Upper lobe of left lung (tissue), 4 donors: ENCODE data around the gene ABCC8.

Experiments used
- EP300 ChIP-seq, 4 donors: sonication (generic); formaldehyde crosslinking; IDR thresholded peaks; one replicate each; pipeline ENCODE4 v1.5.1; 2017; ENCODE audit warnings: antibody characterized with exemption in 4 of 4, control low read depth in 2 of 4
- POLR2A ChIP-seq, 4 donors: fragments of 450-650 bp; IDR thresholded peaks; one replicate each; pipeline ENCODE4 v1.5.1; 2016 to 2017; ENCODE audit warnings: antibody characterized with exemption in 4 of 4, mild to moderate bottlenecking in 2 of 4
- POLR2AphosphoS5 ChIP-seq, 2 donors: sonication (generic); formaldehyde crosslinking; IDR thresholded peaks; one replicate each; pipeline ENCODE4 v1.5.1; 2017; ENCODE audit warnings: antibody characterized with exemption in 2 of 2
- TF ChIP-seq, protein P1 (sequence below), 6 experiments: fragments of 450-650 bp in 4 of 6; fragments of 200-600 bp in 2 of 6; sonication (generic) in 2 of 6; IDR thresholded peaks; one replicate each; pipeline ENCODE4 v1.5.1; 2016 to 2019; ENCODE audit warnings: antibody characterized with exemption in 6 of 6

DNA sequence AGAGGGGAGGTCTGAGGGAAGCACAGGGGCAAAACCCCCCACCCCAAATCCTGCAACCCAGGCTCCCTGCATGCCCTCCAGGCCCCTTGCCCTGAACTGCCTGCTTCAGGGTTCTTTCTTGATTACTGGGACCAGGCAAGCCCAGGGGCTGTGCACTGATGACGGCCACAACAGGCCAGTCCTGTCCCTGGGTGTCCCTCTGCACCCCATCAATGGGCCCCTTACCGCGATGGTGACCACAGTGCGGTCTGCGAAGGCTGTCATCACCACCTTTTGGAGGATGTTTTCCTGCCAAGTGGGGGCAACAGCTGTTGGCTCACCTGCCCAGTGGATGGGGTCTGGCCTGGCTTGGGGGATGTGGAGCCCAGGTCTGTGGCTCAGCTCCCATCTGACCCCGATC lies 83.2 kb downstream of the ABCC8 start:
- no peak for TF ChIP-seq EP300 (IDR thresholded peaks at IDR 0.05)
- TF ChIP-seq, protein P1, sequence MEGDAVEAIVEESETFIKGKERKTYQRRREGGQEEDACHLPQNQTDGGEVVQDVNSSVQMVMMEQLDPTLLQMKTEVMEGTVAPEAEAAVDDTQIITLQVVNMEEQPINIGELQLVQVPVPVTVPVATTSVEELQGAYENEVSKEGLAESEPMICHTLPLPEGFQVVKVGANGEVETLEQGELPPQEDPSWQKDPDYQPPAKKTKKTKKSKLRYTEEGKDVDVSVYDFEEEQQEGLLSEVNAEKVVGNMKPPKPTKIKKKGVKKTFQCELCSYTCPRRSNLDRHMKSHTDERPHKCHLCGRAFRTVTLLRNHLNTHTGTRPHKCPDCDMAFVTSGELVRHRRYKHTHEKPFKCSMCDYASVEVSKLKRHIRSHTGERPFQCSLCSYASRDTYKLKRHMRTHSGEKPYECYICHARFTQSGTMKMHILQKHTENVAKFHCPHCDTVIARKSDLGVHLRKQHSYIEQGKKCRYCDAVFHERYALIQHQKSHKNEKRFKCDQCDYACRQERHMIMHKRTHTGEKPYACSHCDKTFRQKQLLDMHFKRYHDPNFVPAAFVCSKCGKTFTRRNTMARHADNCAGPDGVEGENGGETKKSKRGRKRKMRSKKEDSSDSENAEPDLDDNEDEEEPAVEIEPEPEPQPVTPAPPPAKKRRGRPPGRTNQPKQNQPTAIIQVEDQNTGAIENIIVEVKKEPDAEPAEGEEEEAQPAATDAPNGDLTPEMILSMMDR (IDR thresholded peaks at IDR 0.05), result no peak
- TF ChIP-seq POLR2AphosphoS5 (IDR thresholded peaks at IDR 0.05), result no peak
- TF ChIP-seq POLR2A (IDR thresholded peaks at IDR 0.05), result no peak
